OCI-LY3 (cell line): Measurements from ENCODE around the gene RDX.

Experiments
- H2AFZ ChIP-seq: fragments of 200-600, 300-600 bp; shearing (Covaris generic); 2 replicates; pipeline ENCODE4 v1.6.0; 2014; ENCODE audit warnings: antibody characterized with exemption, low read depth, low read length
- H3K27ac ChIP-seq: fragments of 200-600, 300-600 bp; sonication (generic); 2 replicates; pipeline ENCODE4 v1.5.1; 2014; ENCODE audit warnings: mild to moderate bottlenecking, low read length, moderate library complexity, mixed read lengths
- H3K27me3 ChIP-seq: fragments of 200-600, 300-600 bp; sonication (generic); 2 replicates; pipeline ENCODE4 v1.6.1; 2014; ENCODE audit warnings: low read depth, low read length, mixed read lengths
- H3K36me3 ChIP-seq: fragments of 200-600, 300-600 bp; sonication (generic); replicated peaks from 2 replicates; pipeline ENCODE3; 2014; ENCODE audit warnings: low read depth, low read length, mixed read lengths
- H3K4me1 ChIP-seq: fragments of 300-600, 200-600 bp; sonication (generic); 2 replicates; pipeline ENCODE4 v1.6.1; 2014; ENCODE audit warnings: low read length, mixed read lengths
- H3K4me2 ChIP-seq: fragments of 200-600, 300-600 bp; sonication (generic); 2 replicates; pipeline ENCODE4 v1.6.1; 2014; ENCODE audit warnings: low read length, mixed read lengths
- H3K4me3 ChIP-seq: fragments of 300-600, 200-600 bp; sonication (generic); 2 replicates; pipeline ENCODE4 v1.5.1; 2014; ENCODE audit warnings: antibody characterized with exemption, mild to moderate bottlenecking, low read length, moderate library complexity
- H3K79me2 ChIP-seq: fragments of 300-600, 200-600 bp; shearing (Covaris generic); 2 replicates; pipeline ENCODE4 v1.6.1; 2014; ENCODE audit warnings: mild to moderate bottlenecking, low read length, mixed read lengths
- H3K9ac ChIP-seq: fragments of 300-600, 200-600 bp; shearing (Covaris generic); 2 replicates; pipeline ENCODE4 v1.6.0; 2014; ENCODE audit warnings: mild to moderate bottlenecking, low read length, moderate library complexity
- H3K9me3 ChIP-seq: fragments of 200-600, 300-600 bp; shearing (Covaris generic); 2 replicates; pipeline ENCODE4 v1.6.1; 2014; ENCODE audit warnings: low read length, mixed read lengths; ENCODE audit not compliant: insufficient read depth
- H4K20me1 ChIP-seq: fragments of 200-600, 300-600 bp; sonication (generic); 2 replicates; pipeline ENCODE4 v1.6.1; 2016; ENCODE audit warnings: low read length, mixed read lengths; ENCODE audit not compliant: insufficient read depth
- EZH2phosphoT487 ChIP-seq: fragments of 200-600 bp; shearing (Covaris generic); IDR thresholded peaks from 2 replicates; pipeline ENCODE4 v1.6.1; 2018; ENCODE audit warnings: antibody characterized with exemption, mixed run types, low read depth
- TF ChIP-seq, protein P1 (sequence below): fragments of 200-600, 300-600 bp; sonication (generic); IDR thresholded peaks from 2 replicates; pipeline ENCODE4 v1.5.1; 2014; ENCODE audit warnings: antibody characterized with exemption, low read length, low read depth

Gene RDX

DNA sequence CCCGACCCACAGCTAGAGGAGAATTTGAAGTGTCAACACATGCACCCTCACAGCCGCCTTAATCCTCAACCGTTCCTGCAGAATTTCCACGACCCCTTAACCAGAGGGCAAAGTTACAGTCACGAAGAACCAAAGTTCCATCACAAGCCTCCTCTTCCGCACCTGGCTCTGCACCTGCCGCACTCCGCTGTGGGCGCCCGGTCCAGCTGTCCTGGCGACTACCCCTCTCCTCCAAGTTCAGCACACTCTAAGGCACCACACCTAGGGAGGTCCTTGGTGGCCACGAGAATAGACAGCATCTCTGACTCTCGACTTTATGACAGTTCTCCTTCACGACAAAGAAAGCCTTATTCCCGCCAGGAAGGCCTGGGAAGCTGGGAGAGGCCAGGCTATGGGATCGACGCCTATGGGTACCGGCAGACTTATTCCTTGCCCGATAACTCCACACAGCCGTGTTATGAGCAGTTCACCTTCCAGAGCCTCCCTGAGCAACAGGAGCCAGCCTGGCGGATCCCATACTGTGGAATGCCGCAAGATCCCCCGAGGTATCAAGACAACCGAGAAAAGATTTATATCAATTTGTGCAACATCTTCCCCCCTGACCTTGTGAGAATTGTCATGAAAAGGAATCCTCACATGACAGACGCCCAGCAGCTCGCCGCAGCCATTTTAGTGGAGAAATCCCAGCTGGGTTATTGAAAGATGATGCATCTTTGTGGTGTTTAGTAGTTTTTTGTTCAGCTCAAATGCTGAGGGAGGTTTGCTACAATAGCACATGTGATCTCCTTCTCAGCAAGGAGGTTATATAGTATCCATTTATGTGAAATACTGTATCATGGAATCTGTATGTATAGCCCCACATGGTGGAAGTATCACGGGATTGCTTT, 131.1 kb downstream of the RDX start:
- H3K9me3 ChIP-seq, result no peaks in the 10 kb centered on the region
- no peak overlapping the region for H3K4me2 ChIP-seq
- H3K9ac ChIP-seq, result no peak overlapping the region
- no peak overlapping the region for H2AFZ ChIP-seq
- no peak overlapping the region for H3K27ac ChIP-seq
- no peak overlapping the region for H3K4me3 ChIP-seq
- no peaks in the 10 kb centered on the region for H3K79me2 ChIP-seq
- peaks cover 14% of the 10 kb centered on the region for H3K36me3 ChIP-seq
- peaks cover 10% of the 10 kb centered on the region for H3K4me1 ChIP-seq
- no peaks in the 10 kb centered on the region for H4K20me1 ChIP-seq
- TF ChIP-seq, protein P1, sequence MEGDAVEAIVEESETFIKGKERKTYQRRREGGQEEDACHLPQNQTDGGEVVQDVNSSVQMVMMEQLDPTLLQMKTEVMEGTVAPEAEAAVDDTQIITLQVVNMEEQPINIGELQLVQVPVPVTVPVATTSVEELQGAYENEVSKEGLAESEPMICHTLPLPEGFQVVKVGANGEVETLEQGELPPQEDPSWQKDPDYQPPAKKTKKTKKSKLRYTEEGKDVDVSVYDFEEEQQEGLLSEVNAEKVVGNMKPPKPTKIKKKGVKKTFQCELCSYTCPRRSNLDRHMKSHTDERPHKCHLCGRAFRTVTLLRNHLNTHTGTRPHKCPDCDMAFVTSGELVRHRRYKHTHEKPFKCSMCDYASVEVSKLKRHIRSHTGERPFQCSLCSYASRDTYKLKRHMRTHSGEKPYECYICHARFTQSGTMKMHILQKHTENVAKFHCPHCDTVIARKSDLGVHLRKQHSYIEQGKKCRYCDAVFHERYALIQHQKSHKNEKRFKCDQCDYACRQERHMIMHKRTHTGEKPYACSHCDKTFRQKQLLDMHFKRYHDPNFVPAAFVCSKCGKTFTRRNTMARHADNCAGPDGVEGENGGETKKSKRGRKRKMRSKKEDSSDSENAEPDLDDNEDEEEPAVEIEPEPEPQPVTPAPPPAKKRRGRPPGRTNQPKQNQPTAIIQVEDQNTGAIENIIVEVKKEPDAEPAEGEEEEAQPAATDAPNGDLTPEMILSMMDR, result no peak
- no peak for TF ChIP-seq EZH2phosphoT487
- no peaks in the 10 kb centered on the region for H3K27me3 ChIP-seq

DNA sequence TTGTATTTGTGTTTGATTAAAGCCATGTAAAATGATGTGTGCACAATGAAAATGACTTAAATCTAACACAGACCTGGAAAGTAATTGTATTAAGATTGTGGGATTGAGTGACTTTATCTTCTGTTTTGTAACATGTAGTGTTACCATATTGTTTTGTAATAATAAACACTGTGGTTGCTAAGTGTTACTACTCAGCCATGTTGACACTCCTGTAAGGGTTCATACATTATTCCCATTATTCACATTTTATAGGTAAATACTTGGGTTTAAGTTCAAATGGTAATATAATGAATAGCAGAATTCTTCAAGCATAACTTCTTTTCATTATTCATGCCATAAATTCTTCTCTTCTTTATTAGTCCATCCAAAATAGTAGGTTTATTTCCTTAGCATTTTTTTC, 134.2 kb downstream of the RDX start:
- Histone ChIP-seq H3K36me3 (peaks cover 14% of the 10 kb centered on the region), H3K27ac (no peak overlapping the region), H3K9me3 (no peaks in the 10 kb centered on the region), H3K4me2 (no peak overlapping the region), H4K20me1 (no peaks in the 10 kb centered on the region), H3K9ac (no peak overlapping the region), H3K27me3 (no peaks in the 10 kb centered on the region), H3K4me3 (no peak overlapping the region), H3K79me2 (no peaks in the 10 kb centered on the region), H2AFZ (no peak overlapping the region), H3K4me1 (peaks cover 10% of the 10 kb centered on the region)
- TF ChIP-seq EZH2phosphoT487, result no peak
- TF ChIP-seq, protein P1, result no peak

DNA sequence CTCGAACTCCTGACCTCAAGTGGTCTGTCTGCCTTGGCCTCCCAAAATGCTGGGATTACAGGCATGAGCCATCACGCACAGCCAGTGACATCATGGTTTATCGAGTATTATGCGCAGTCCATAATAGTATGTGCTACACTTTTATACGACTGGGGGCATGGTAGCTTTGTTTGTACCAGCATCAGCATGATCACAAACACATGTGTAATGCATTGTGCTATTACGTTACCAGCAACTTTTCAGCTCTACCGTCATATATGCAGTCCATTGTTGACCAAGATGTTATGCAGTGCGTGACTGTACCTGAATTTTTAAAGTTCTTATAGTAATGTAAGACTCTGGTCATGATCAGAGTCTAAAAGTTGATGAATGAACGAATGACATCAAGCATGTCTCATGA, 135.4 kb downstream of the RDX start:
- Histone ChIP-seq H3K4me2 (no peak overlapping the region), H3K4me3 (no peak overlapping the region), H3K36me3 (peaks cover 14% of the 10 kb centered on the region), H3K9me3 (no peaks in the 10 kb centered on the region), H3K79me2 (no peaks in the 10 kb centered on the region), H3K27ac (no peak overlapping the region), H3K27me3 (no peaks in the 10 kb centered on the region), H3K9ac (no peak overlapping the region), H4K20me1 (no peaks in the 10 kb centered on the region), H2AFZ (no peak overlapping the region), H3K4me1 (peaks cover 10% of the 10 kb centered on the region)
- TF ChIP-seq, protein P1, result no peak
- no peak for TF ChIP-seq EZH2phosphoT487

DNA sequence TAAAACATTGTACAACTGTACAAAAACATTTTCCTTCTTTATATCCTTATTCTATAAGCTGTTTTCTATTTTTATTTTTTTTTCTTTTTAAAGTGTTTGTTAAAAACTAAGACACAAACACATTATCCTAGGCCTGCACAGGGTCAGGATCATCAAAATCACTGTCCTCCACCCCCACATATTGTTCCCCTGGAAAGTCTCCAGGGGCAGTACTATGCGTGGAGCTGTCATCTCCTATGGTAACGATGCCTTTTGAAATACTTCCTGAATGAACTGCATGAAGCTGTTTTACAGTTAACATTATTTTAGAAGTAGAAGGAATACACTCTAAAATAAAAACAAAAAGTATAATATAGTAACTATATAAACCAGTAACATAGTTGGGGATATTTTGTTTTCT, 136.0 kb downstream of the RDX start:
- no peak overlapping the region for H3K9ac ChIP-seq
- peaks cover 10% of the 10 kb centered on the region for H3K4me1 ChIP-seq
- H3K4me3 ChIP-seq, result no peak overlapping the region
- H3K9me3 ChIP-seq, result no peaks in the 10 kb centered on the region
- H3K4me2 ChIP-seq, result no peak overlapping the region
- peaks cover 10% of the 10 kb centered on the region for H3K36me3 ChIP-seq
- H3K27ac ChIP-seq, result no peak overlapping the region
- H3K27me3 ChIP-seq, result no peaks in the 10 kb centered on the region
- no peaks in the 10 kb centered on the region for H4K20me1 ChIP-seq
- no peak overlapping the region for H2AFZ ChIP-seq
- no peaks in the 10 kb centered on the region for H3K79me2 ChIP-seq
- no peak for TF ChIP-seq EZH2phosphoT487
- TF ChIP-seq, protein P1, result no peak
